Fibroblast of villous mesenchyme (primary cell): ENCODE measurements around the gene CSF1R. TPM values are rescaled to one million over a fixed set of nuclear protein-coding genes. Genes with fewer than 3 reads are reported as not detected.

Source experiments
- DNase-seq: peaks from one replicate; pipeline ENCODE4 v3.0.0-alpha.2; 2010; ENCODE audit warnings: low read depth
- H3K4me3 ChIP-seq: 2 replicates; pipeline ENCODE4 v1.5.1; 2011; ENCODE audit warnings: low read depth, mild to moderate bottlenecking, low read length
- CTCF ChIP-seq: IDR thresholded peaks from 2 replicates; pipeline ENCODE4 v1.5.1; 2012; ENCODE audit warnings: low read depth, mild to moderate bottlenecking, low read length; ENCODE audit not compliant: insufficient read depth
- total RNA-seq: library from RNA; depleted of rRNA; stranded (reverse); fragments of >200 nt; gene quantifications from 2 replicates; pipeline ENCODE4 v1.2.3, GENCODE V29; 2012

Gene CSF1R
- total RNA-seq, 1 donor = under 0.01 TPM

DNA sequence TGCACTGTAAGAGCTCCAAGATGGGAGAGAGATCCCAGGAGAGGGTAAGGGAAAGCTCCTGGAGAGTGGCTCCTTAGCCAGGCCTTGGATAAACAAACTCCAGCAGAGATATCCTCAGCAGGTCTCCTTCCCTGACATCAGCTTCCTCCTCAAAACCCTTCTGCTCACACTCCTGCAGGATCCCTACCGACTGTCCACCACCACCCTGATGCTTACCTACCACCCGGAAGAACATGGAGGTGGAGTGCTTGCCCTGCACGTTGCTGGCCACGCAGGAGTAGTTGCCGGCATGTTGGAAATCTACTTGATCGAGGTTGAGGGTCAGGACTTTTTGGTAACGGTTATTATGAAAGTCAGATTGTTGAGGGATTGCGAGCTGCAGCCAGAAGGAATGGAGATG lies 9.3 kb downstream of the CSF1R start:
- no peak for DNase-seq
- no peak for TF ChIP-seq CTCF
- H3K4me3 ChIP-seq = no peak overlapping the region

- no peak overlapping the region for H3K4me3 ChIP-seq
- DNase-seq = no peak
- peak; percentile 15 for TF ChIP-seq CTCF
Measured at GRCh38 chr5:150075806-150076205, 10.5 kb downstream of the CSF1R start.

- no peak overlapping the region for H3K4me3 ChIP-seq
- DNase-seq = no peak
- no peak for TF ChIP-seq CTCF
Measured at GRCh38 chr5:150075233-150075632, 11.1 kb downstream of the CSF1R start.

- DNase-seq = no peak
- no peak for TF ChIP-seq CTCF
- no peak overlapping the region for H3K4me3 ChIP-seq
Measured at GRCh38 chr5:150073677-150074076, 12.7 kb downstream of the CSF1R start.

DNA sequence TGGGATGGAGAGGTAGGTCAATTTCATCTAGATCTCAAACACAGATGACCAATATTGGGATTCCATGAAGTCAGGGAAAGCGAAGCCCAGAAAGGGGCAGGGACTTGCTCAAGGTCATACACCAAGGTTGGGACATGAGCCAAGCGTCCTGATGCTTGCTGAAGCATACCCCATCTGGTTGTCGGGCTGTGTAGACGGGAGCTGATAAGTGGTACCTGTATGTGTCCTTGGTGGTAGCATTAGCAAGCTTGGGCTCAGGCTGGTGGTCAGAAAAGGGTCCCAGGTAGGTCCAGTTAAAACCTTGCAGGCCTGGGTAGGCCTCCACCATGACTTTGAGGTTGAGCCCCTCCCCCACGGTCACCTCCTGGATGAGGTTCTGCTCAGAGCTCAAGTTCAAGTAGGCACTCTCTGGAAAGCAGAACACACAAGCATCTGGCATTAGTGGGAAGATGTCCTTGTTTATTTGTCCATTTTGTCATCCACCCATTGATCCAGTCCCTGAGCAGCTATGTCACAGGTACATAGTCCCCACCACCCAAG lies 13.2 kb downstream of the CSF1R start:
- H3K4me3 ChIP-seq = no peak overlapping the region
- TF ChIP-seq CTCF = no peak
- no peak for DNase-seq

DNA sequence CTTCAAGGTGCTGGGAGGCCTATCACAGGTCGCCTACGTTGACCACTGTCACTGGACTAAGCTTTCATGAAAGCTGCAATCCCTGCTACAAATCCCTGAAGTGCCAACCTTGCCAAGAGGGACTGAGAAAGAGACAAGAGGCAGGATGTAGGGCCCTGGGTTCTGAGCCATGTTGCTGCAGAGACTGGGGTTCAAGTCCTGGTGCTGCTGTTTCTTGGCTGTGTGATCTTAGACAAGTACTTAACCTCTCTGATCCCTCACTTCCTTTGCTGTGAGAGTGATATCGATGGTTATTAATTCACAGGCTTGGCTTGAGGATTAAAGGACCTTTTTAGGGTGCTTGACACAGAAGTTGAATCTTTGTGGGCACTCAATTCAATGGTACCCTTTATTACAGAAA lies 15.5 kb downstream of the CSF1R start:
- no peak for DNase-seq
- no peak overlapping the region for H3K4me3 ChIP-seq
- no peak for TF ChIP-seq CTCF
